PC-9 (cell line): Measurements from ENCODE around the gene UVSSA. TPM values are rescaled to one million over a fixed set of nuclear protein-coding genes. Genes with fewer than 3 reads are reported as not detected.

Source experiments
- BruUV-seq: library from RNA; stranded (reverse); fragments of 400-500 nt; replicated peaks from 2 replicates; lab custom pipeline; 2021; lab: Mats Ljungman, UMichigan
- CTCF ChIA-PET: fragments of 300-600 bp; sonication (Branson Sonifier 250); formaldehyde crosslinking; loops from one replicate; lab custom pipeline; 2022; ENCODE audit warnings: antibody characterized with exemption; lab: Charles Lee
- POLR2A ChIA-PET: fragments of 300-600 bp; sonication (Branson Sonifier 250); formaldehyde crosslinking; loops from one replicate; lab custom pipeline; 2022; ENCODE audit warnings: antibody characterized with exemption; ENCODE audit not compliant: unreplicated experiment; lab: Charles Lee
- DNase-seq, 2 experiments: peaks; one replicate each; pipeline versions ENCODE4 v3.0.0 to v3.0.0-alpha.2; 2015 to 2022; ENCODE audit warnings: mixed read lengths in 1 of 2
- H2AFZ ChIP-seq: fragments of 200-600 bp; sonication (generic); 2 replicates; pipeline ENCODE4 v1.8.1; 2017; ENCODE audit warnings: antibody characterized with exemption
- H3F3A ChIP-seq: fragments of 200-600 bp; sonication (generic); 2 replicates; pipeline ENCODE4 v1.8.1; 2017; ENCODE audit warnings: antibody characterized with exemption, mild to moderate bottlenecking, low read depth; ENCODE audit not compliant: insufficient read depth
- H3K27ac ChIP-seq: fragments of 200-600 bp; sonication (generic); 2 replicates; pipeline ENCODE4 v1.6.1; 2016; ENCODE audit warnings: mixed run types
- H3K27me3 ChIP-seq: fragments of 200-600 bp; sonication (generic); 2 replicates; pipeline ENCODE4 v1.6.1; 2016; ENCODE audit warnings: low read depth, mixed run types; ENCODE audit not compliant: insufficient read depth
- H3K36me3 ChIP-seq: fragments of 200-600 bp; sonication (generic); 2 replicates; pipeline ENCODE4 v1.6.1; 2016; ENCODE audit warnings: low read depth, mixed run types
- H3K4me1 ChIP-seq: fragments of 200-600 bp; sonication (generic); replicated peaks from 2 replicates; pipeline ENCODE4 v1.6.1; 2016; ENCODE audit warnings: mixed run types; ENCODE audit not compliant: insufficient read depth
- H3K4me2 ChIP-seq: fragments of 200-600 bp; sonication (generic); 2 replicates; pipeline ENCODE4 v1.6.1; 2017; ENCODE audit warnings: mixed run types
- H3K4me3 ChIP-seq: fragments of 200-600 bp; sonication (generic); 2 replicates; pipeline ENCODE4 v1.6.1; 2016; ENCODE audit warnings: mixed run types
- H3K79me2 ChIP-seq: fragments of 200-600 bp; sonication (generic); 2 replicates; pipeline ENCODE4 v1.6.1; 2017; ENCODE audit warnings: low read depth, mixed run types
- H3K9me2 ChIP-seq: fragments of 200-600 bp; sonication (generic); 2 replicates; pipeline ENCODE4 v1.8.1; 2017; ENCODE audit warnings: mild to moderate bottlenecking; ENCODE audit not compliant: insufficient read depth
- H3K9me3 ChIP-seq: fragments of 200-600 bp; sonication (generic); 2 replicates; pipeline ENCODE4 v1.8.1; 2016; ENCODE audit warnings: low read depth; ENCODE audit not compliant: insufficient read depth
- H4K20me1 ChIP-seq: fragments of 200-600 bp; sonication (generic); 2 replicates; pipeline ENCODE4 v1.8.1; 2017; ENCODE audit not compliant: insufficient read depth
- EZH2 ChIP-seq: fragments of 200-600 bp; sonication (generic); IDR thresholded peaks from 2 replicates; pipeline ENCODE4 v1.8.0; 2017; ENCODE audit warnings: antibody characterized with exemption, low read depth
- intact Hi-C: fragments of 100-400 bp; cut with micrococcal nuclease; formaldehyde crosslinking; loops from one replicate; pipeline ENCODE4 v1.10.0; 2022; ENCODE audit not compliant: unreplicated experiment
- total RNA-seq: library from RNA; stranded (reverse); gene quantifications from 2 replicates; pipeline ENCODE4 v1.2.3, GENCODE V29; 2021
- TF ChIP-seq, protein P1 (sequence below): fragments of 200-600 bp; sonication (generic); conservative IDR thresholded peaks from 2 replicates; pipeline ENCODE4 v1.6.1; 2017; ENCODE audit warnings: mixed run types, antibody characterized with exemption, mild to moderate bottlenecking, moderate library complexity

Gene UVSSA
- total RNA-seq, 1 experiment from 2014 or later: 24.3 TPM

DNA sequence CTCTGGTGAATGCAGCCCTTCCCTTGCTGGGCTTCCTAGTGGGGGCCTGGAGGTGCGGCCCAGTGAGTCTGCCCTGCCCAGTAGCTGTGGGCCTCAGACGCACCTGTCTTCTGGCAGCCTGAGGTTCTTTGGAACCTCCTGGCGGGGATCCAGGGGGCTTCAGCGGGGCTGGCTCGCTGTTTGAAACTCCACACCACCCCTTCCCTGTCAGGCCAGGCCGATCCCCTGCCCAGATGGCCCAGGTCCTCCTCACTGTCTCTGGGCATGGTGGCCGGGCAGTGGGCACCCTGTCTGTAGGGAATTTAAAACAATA lies 69.9 kb downstream of the UVSSA start:
- Histone ChIP-seq H3F3A (no peaks in the 10 kb centered on the region), H3K27me3 (peaks cover 55% of the 10 kb centered on the region), H3K79me2 (no peaks in the 10 kb centered on the region), H3K4me3 (no peak overlapping the region), H2AFZ (no peak overlapping the region), H3K27ac (no peak overlapping the region), H3K9me3 (no peaks in the 10 kb centered on the region), H3K9me2 (no peaks in the 10 kb centered on the region), H3K4me2 (no peak overlapping the region), H3K36me3 (no peaks in the 10 kb centered on the region), H3K4me1 (no peaks in the 10 kb centered on the region), H4K20me1 (no peaks in the 10 kb centered on the region)
- TF ChIP-seq, protein P1, sequence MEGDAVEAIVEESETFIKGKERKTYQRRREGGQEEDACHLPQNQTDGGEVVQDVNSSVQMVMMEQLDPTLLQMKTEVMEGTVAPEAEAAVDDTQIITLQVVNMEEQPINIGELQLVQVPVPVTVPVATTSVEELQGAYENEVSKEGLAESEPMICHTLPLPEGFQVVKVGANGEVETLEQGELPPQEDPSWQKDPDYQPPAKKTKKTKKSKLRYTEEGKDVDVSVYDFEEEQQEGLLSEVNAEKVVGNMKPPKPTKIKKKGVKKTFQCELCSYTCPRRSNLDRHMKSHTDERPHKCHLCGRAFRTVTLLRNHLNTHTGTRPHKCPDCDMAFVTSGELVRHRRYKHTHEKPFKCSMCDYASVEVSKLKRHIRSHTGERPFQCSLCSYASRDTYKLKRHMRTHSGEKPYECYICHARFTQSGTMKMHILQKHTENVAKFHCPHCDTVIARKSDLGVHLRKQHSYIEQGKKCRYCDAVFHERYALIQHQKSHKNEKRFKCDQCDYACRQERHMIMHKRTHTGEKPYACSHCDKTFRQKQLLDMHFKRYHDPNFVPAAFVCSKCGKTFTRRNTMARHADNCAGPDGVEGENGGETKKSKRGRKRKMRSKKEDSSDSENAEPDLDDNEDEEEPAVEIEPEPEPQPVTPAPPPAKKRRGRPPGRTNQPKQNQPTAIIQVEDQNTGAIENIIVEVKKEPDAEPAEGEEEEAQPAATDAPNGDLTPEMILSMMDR: no peak
- TF ChIP-seq EZH2: no peak
- BruUV-seq: no TSS peak
- CTCF ChIA-PET: no interaction called here
- POLR2A ChIA-PET: interaction anchor here (0.8 kb wide), 1 partner anchor 634 kb away, joined by 4 read pairs; no protein-coding TSS in a partner anchor
- DNase-seq: no peak
- intact Hi-C loops: no loop called here

DNA sequence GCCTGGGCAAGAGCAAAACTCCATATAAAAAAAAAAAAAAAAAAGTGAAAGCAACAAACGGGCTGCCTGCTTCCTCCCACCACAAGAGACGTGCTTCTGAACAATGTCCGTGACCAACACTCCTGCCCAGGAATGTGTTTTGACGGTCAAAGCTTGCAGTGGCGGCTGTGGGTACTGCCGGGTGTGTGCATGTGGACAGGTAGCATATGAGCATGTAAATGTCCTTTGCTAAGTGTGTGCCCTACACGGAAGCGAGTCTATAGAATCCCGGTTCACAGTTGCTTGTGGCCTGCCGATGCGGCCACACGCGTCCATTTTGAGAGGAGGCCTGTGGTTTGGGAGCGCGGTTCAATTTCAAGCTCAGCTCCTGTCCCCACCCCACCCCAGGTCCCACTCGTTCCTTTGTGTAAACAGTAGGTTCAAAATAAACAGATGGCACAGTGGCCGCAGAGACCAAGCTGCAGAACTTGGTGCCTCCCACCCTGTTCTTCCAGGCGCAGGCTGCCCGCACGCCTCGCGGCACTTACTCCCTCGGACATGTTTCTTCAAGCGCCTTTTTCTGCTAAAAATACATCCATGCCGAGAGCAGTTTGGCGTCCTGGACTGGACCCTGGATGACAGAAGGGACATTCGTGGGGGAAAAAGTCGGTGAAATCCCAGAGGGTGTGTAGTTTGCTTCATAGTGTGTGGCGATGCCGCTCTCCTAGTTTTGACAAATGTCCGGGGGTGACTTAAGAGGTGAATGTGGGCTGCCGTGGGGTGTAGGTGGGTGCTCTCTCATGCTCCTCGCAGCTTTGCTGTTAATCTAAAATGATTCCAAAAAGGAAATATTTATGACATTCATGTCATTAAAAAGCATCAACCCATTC lies 70.7 kb downstream of the UVSSA start:
- POLR2A ChIA-PET: interaction anchor here (0.8 kb wide), 1 partner anchor 635 kb away, joined by 4 read pairs; no protein-coding TSS in a partner anchor
- no peak overlapping the region for H3K4me2 ChIP-seq
- no peak overlapping the region for H2AFZ ChIP-seq
- peaks cover 63% of the 10 kb centered on the region for H3K27me3 ChIP-seq
- intact Hi-C loops: no loop called here
- no peaks in the 10 kb centered on the region for H3K36me3 ChIP-seq
- TF ChIP-seq, protein P1: no peak
- TF ChIP-seq EZH2: no peak
- no peak overlapping the region for H3K4me3 ChIP-seq
- no peaks in the 10 kb centered on the region for H3K4me1 ChIP-seq
- H3K9me2 ChIP-seq: no peaks in the 10 kb centered on the region
- no peaks in the 10 kb centered on the region for H3K79me2 ChIP-seq
- H3F3A ChIP-seq: no peaks in the 10 kb centered on the region
- CTCF ChIA-PET: interaction anchor here (0.7 kb wide), 1 partner anchor 138 kb away, joined by 4 read pairs; no protein-coding TSS in a partner anchor
- H3K9me3 ChIP-seq: no peaks in the 10 kb centered on the region
- H4K20me1 ChIP-seq: no peaks in the 10 kb centered on the region
- BruUV-seq: no TSS peak
- no peak overlapping the region for H3K27ac ChIP-seq
- no peak for DNase-seq

DNA sequence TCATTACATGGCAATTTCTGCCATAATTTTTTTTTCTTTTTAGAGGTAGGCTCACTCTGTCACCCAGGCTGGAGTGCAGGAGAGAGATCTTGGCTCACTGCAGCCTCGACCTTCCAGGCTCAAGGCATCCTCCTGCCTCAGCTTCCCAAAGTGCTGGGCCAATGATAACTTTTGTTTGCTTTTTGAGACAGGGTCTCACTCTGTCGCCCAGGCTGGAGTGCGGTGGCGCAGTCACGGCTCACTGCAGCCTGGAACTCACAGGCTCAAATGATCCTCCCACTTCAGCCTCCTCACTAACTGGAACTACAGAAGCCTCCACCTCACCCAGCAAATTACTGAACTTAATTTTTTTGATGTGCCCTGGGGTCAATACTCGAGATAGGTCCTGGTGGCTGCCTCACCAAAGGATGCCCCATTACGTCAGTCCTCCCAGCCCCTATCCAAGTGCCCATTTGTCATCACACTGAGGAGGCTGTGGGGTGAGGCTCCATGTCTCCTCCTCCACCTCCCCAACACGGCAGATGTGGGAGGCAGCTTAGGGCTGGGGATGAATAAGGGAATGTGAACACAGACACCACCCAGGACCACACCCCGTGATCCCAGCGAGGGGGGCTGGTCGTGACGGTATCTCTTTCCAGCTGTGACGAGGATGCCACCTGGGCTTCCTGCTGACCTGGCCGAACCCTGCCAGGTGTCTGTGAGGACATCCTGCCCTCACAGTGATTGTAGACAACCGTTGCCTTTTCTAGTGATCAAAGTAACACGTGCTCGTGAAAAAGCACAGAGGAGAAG lies 71.7 kb downstream of the UVSSA start:
- Histone ChIP-seq H3F3A (no peaks in the 10 kb centered on the region), H3K36me3 (no peaks in the 10 kb centered on the region), H4K20me1 (no peaks in the 10 kb centered on the region), H3K4me1 (no peaks in the 10 kb centered on the region), H3K9me2 (no peaks in the 10 kb centered on the region), H3K27ac (no peak overlapping the region), H2AFZ (no peak overlapping the region), H3K79me2 (no peaks in the 10 kb centered on the region), H3K27me3 (peaks cover 71% of the 10 kb centered on the region), H3K4me3 (no peak overlapping the region), H3K9me3 (no peaks in the 10 kb centered on the region), H3K4me2 (no peak overlapping the region)
- no peak for DNase-seq
- intact Hi-C loops: no loop called here
- POLR2A ChIA-PET: no interaction called here
- CTCF ChIA-PET: no interaction called here
- TF ChIP-seq, protein P1: no peak
- TF ChIP-seq EZH2: no peak
- no TSS peak for BruUV-seq
